GM12875 (cell line): Measurements from ENCODE around the gene SERINC5.

Source experiments
- H3K4me3 ChIP-seq: one replicate; pipeline ENCODE4 v1.5.1; 2011; ENCODE audit warnings: low read depth, low read length, control low read depth
- TF ChIP-seq, protein P1 (sequence below): IDR thresholded peaks from 2 replicates; pipeline ENCODE4 v1.5.1; 2011; ENCODE audit warnings: low read depth, mild to moderate bottlenecking, control low read depth, inconsistent platforms, low read length, moderate library complexity, borderline replicate concordance; ENCODE audit not compliant: insufficient read depth

Gene SERINC5

DNA sequence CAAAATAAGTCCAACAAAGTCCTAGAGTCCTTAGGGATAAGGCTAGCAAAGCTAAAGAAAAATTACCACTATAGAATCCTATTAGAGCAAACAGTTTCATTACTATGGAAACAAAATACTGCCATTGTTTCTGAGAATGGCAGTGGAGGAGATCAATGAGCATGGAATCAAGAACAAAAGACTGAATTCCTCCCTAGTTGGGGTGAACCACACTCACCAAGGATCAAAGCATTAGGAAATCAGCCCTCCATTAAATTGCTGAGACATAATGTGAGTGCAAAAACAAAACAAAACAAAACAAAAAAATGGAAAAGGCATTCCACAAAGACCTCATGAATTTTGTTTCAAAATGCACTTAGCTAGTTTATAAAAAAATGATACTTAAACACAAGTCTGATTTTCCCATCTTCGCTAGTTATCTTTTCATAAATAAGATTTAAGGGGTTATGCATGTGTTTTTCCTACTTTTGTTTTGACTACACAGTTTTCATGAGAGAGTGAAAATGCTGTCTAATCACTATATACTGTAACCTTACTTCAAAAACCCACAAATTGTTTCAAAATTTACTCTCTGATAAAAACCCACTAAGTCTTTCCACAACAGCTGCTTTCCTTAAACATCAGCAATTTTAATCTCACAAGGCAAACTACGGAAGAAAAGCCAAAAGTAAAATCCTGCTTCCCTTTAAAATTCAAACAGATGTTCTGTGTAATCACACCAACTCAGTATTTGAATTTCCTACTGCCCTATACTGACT, 9.7 kb downstream of the SERINC5 start:
- TF ChIP-seq, protein P1, sequence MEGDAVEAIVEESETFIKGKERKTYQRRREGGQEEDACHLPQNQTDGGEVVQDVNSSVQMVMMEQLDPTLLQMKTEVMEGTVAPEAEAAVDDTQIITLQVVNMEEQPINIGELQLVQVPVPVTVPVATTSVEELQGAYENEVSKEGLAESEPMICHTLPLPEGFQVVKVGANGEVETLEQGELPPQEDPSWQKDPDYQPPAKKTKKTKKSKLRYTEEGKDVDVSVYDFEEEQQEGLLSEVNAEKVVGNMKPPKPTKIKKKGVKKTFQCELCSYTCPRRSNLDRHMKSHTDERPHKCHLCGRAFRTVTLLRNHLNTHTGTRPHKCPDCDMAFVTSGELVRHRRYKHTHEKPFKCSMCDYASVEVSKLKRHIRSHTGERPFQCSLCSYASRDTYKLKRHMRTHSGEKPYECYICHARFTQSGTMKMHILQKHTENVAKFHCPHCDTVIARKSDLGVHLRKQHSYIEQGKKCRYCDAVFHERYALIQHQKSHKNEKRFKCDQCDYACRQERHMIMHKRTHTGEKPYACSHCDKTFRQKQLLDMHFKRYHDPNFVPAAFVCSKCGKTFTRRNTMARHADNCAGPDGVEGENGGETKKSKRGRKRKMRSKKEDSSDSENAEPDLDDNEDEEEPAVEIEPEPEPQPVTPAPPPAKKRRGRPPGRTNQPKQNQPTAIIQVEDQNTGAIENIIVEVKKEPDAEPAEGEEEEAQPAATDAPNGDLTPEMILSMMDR, result no peak
- H3K4me3 ChIP-seq, result no peak overlapping the region

DNA sequence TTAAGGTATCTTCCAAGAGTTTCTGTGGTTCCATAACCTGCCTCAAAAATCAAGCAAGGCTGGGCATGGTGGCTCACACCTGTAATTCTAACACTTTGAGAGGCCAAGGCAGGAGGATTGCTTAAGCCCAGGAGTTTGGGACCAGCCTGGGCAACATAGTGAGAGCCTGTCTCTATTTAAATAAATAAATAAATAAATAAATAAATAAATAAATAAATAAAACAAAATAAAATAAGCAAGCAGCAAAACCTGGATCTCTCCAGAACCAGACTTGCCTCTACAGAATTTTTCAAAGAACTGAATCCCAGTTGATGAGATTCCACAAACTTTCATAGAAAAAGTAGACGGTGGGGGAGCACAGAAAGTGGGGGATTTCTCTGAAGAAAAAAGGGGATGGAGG, 12.3 kb downstream of the SERINC5 start:
- no peak overlapping the region for H3K4me3 ChIP-seq
- TF ChIP-seq, protein P1, result no peak

DNA sequence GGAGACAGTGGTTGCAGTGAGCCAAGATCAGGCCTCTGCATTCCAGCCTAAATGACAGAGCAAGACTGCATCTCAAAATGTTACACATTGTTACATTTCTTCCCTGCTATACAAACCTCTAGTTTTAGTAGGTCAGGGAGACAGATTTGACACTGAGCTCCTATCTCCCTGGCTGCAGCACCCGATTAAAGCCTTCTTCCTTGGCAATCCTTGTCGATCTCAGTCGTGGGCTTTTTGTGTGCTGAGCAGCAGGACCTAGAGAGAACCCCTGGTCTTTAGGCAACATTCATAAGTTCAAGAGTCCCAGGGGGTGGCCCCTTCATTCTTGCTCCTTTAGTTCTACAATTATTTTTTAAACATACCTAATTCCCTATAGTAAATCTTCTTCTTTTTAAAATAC, 13.0 kb downstream of the SERINC5 start:
- TF ChIP-seq, protein P1, result no peak
- no peak overlapping the region for H3K4me3 ChIP-seq

DNA sequence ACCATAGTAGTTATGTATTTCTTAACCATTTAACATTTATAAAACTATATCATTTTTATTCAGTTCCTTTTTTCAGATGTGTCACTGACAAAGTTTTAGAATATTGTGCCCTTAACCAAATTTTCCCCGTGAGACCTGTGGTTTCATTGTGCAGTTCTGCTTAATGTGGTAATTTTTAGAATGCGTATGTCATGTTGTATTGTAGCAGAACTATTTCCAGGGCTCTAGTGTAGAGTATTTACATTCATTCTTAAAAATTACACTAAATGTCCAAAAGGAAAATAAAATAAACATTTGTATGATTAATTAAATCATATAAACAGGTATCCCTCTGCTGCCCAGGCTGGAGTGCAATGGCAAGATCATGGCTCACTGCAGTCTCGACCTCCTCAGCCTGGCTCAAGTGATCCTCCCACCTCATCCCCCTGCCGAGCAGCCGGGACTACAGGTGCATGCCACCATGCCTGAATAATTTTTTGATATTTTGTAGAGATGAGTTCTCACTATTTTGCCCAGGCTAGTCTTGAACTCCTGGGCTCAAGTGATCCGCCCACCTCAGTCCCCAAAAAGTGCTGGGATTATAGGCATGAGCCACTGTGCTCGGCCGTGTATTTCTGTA, 15.4 kb downstream of the SERINC5 start:
- TF ChIP-seq, protein P1, result no peak

DNA sequence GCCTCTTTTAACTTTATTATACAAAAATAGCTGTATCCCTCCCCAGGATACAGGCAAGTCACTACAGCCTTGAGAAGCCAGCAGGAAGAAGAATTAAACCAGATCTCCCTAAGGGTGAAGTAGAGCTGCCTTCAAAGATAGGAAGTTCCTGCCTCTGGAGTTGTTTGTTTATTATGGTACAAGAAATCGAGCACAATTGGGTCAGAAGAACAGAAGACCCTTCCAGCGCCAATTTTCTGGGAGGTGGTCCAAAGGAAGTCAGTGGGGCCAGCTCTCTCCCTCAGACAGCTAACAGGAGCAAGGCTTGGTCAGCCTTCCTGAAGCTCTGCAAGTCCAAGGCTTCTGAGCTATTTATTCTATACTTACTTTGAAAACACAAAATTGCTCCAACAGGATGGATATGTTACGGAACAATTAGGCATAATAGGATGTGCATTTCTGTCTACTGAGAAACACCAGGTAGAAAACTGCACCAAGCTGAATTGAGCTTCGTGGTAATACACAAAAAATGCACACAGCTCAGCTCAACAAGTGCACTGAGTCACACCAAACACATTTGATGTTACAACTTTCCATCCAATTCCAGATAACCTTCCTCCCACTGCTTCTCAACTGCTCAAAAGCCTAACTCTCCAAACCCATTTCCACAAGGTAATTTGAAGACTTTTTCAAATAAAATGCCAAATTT, 16.0 kb downstream of the SERINC5 start:
- H3K4me3 ChIP-seq, result no peak overlapping the region
- TF ChIP-seq, protein P1, result no peak

More for the DNA sequence above, 15.4 kb downstream of the SERINC5 start:
- no peak overlapping the region for H3K4me3 ChIP-seq

GRCh38 chr5:80238778-80239679, 16.8 kb downstream of the SERINC5 start:
- TF ChIP-seq, protein P1, result no peak
- no peak overlapping the region for H3K4me3 ChIP-seq
